Adrenal gland (tissue), 5 donors: ENCODE results near the gene COL6A2.

Experiments used
- POLR2A ChIP-seq, 2 donors: fragments of 450-650 bp; IDR thresholded peaks; one replicate each; pipeline ENCODE4 v1.6.1; 2017; ENCODE audit warnings: antibody characterized with exemption in 2 of 2, mild to moderate bottlenecking in 2 of 2, moderate library complexity in 1 of 2
- TF ChIP-seq, protein P1 (sequence below), 6 experiments: fragments of 450-650 bp in 4 of 6; fragments of 200-600 bp in 2 of 6; sonication (generic) in 1 of 6; IDR thresholded peaks; 1 replicate in 5 of 6; 2 replicates in 1 of 6; pipeline versions ENCODE4 v1.5.1 to v1.8.0; 2016 to 2021; ENCODE audit warnings: antibody characterized with exemption in 6 of 6, mild to moderate bottlenecking in 2 of 6, moderate library complexity in 1 of 6
- donor health status: DM: no; HTN: no; CAD: no.

- TF ChIP-seq, protein P1, sequence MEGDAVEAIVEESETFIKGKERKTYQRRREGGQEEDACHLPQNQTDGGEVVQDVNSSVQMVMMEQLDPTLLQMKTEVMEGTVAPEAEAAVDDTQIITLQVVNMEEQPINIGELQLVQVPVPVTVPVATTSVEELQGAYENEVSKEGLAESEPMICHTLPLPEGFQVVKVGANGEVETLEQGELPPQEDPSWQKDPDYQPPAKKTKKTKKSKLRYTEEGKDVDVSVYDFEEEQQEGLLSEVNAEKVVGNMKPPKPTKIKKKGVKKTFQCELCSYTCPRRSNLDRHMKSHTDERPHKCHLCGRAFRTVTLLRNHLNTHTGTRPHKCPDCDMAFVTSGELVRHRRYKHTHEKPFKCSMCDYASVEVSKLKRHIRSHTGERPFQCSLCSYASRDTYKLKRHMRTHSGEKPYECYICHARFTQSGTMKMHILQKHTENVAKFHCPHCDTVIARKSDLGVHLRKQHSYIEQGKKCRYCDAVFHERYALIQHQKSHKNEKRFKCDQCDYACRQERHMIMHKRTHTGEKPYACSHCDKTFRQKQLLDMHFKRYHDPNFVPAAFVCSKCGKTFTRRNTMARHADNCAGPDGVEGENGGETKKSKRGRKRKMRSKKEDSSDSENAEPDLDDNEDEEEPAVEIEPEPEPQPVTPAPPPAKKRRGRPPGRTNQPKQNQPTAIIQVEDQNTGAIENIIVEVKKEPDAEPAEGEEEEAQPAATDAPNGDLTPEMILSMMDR (IDR thresholded peaks at IDR 0.05): no peak
- TF ChIP-seq POLR2A (IDR thresholded peaks at IDR 0.05): no peak
Observed at GRCh38 chr21:46112725-46113215, 14.9 kb downstream of the COL6A2 start.
